Mammary epithelial cell (primary cell): ENCODE results near the gene RAX2.

Experiments used
- CTCF ChIP-seq, 2 donors: IDR thresholded peaks in 1 of 2; conservative IDR thresholded peaks in 1 of 2; 2 replicates each; pipeline ENCODE4 v1.5.1; 2011 to 2012; ENCODE audit warnings: inconsistent platforms in 2 of 2, low read length in 2 of 2, mild to moderate bottlenecking in 2 of 2, control low read depth in 1 of 2, low read depth in 1 of 2; ENCODE audit not compliant: insufficient read depth in 1 of 2; ENCODE audit errors: extremely low read depth in 1 of 2
- EZH2 ChIP-seq: IDR thresholded peaks from 2 replicates; pipeline ENCODE4 v1.6.1; 2012; ENCODE audit warnings: low read length, inconsistent platforms, borderline replicate concordance

- TF ChIP-seq CTCF (conservative IDR thresholded peaks at IDR 0.05 in 1 of 2, IDR thresholded peaks at IDR 0.05 in 1 of 2; ENCODE audit: extremely low read depth in 1 of 2, insufficient read depth in 1 of 2, low read depth in 1 of 2, low read length in 2 of 2) = no peak
- TF ChIP-seq EZH2 = no peak
These were observed 3.3 kb downstream of the RAX2 start for GRCh38 chr19:3768748-3769099.
